Spinal cord (tissue), 10 donors: Measurements from ENCODE around the gene SEC22A. TPM values are rescaled to one million over a fixed set of nuclear protein-coding genes. Genes with fewer than 3 reads are reported as not detected.

ENCODE experiments used
- DNase-seq, 6 donors: peaks; one replicate each; pipeline versions ENCODE4 v3.0.0 to v3.0.0-alpha.2; 2013 to 2015; ENCODE audit warnings: low spot score in 6 of 6, low read depth in 4 of 6
- H3K27ac ChIP-seq: one replicate; pipeline ENCODE4 v1.5.1; 2013; ENCODE audit warnings: low read depth, low read length, control low read depth
- H3K27me3 ChIP-seq: one replicate; pipeline ENCODE4 v1.6.1; 2013; ENCODE audit warnings: low read length; ENCODE audit not compliant: control insufficient read depth, insufficient read depth
- H3K36me3 ChIP-seq: one replicate; pipeline ENCODE4 v1.6.1; 2013; ENCODE audit warnings: low read length; ENCODE audit not compliant: control insufficient read depth, insufficient read depth
- H3K4me1 ChIP-seq: one replicate; pipeline ENCODE4 v1.6.1; 2013; ENCODE audit warnings: low read length; ENCODE audit not compliant: control insufficient read depth, insufficient read depth
- H3K4me3 ChIP-seq: one replicate; pipeline ENCODE4 v1.5.1; 2013; ENCODE audit warnings: low read depth, low read length, control low read depth
- H3K9me3 ChIP-seq: one replicate; pipeline ENCODE4 v1.6.1; 2013; ENCODE audit warnings: low read length; ENCODE audit not compliant: control insufficient read depth, insufficient read depth
- WGBS: methylation state at CpG from one replicate; pipeline ENCODE4 v1.1.5; 2013; ENCODE audit warnings: missing lambda C conversion rate; ENCODE audit not compliant: insufficient coverage; 5-methylcytosine and 5-hydroxymethylcytosine counted together
- polyA plus RNA-seq, 2 donors: library from polyadenylated mRNA; unstranded; fragments of 120-200 nt; gene quantifications; one replicate each; pipeline ENCODE4 v1.2.1, GENCODE V29; 2013; ENCODE audit not compliant: insufficient read length in 2 of 2
- total RNA-seq, 2 donors: library from RNA; depleted of rRNA in 1 of 2; stranded (reverse); fragments of 120-200 nt in 1 of 2; fragments of >200 nt in 1 of 2; gene quantifications; one replicate each; pipeline versions ENCODE4 v1.2.3 to v1.2.4, GENCODE V29; 2013 to 2014
- donor health status: healthy.

SEC22A gene
- total and polyA plus RNA-seq, 4 donors: 17.3 to 60.6 (median 26.8) TPM

DNA sequence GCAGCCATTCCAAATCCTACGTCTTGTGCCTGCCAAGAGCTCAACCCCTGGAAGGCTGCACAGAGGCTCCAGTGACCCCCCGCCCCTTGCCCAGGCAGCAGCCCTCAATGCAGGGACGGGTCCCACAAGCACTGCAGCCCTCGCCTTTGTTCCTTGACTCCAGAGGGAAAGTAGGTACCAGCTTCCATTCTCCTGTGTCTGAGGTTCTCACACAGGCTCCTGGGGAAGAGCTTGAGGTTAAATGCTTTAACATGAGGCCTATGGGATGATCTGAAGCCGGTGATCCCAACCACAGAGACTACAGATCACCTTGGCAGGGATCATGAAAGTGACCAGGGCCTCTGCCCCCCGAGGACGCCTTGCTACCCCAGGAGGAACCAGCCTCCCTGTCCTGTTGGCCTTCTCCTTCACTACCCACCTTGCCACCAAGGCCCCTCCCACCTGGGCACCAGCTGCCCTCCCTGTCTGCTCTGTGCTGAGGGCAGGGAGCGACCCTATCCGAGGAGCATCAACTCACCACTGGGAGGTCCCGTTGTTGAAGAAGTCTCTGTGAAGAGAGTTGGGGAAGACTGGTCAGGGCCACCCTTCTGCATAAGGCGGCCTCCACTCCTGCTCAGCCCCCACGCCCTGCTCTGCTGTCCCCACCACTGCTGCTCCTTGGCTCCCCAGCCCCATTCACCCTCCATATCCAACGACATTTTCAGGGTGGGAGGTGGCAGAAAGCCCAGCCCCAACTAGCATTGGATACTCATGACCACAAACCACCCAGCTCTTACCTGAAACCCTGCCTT lies 95.3 kb downstream of the SEC22A start:
- Histone ChIP-seq H3K36me3 (peaks cover 66% of the 10 kb centered on the region), H3K27me3 (no peaks in the 10 kb centered on the region), H3K4me3 (no peak overlapping the region), H3K4me1 (no peaks in the 10 kb centered on the region), H3K9me3 (no peaks in the 10 kb centered on the region), H3K27ac (no peak overlapping the region)
- 88% methylated on average over 9 of the region's 13 CpGs for WGBS
- no peak for DNase-seq

DNA sequence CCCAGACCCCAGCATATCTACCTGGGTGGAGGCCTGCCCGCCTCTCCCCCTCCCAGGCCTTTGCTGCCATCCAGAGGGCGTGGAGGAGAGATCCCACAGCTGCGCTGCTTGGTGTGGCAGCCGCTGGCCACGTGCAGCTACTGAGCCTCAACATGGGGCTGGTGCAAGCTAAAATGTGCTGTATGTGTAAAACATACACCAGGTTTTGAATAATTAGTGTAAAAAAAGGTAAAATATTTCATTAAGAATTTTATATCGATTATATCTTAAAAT lies 95.8 kb downstream of the SEC22A start:
- no peaks in the 10 kb centered on the region for H3K9me3 ChIP-seq
- no peaks in the 10 kb centered on the region for H3K4me1 ChIP-seq
- no peaks in the 10 kb centered on the region for H3K27me3 ChIP-seq
- no peak overlapping the region for H3K4me3 ChIP-seq
- DNase-seq: no peak
- no peak overlapping the region for H3K27ac ChIP-seq
- H3K36me3 ChIP-seq: peaks cover 65% of the 10 kb centered on the region
- no CpG with 5 or more reads among the region's 6 CpGs for WGBS

DNA sequence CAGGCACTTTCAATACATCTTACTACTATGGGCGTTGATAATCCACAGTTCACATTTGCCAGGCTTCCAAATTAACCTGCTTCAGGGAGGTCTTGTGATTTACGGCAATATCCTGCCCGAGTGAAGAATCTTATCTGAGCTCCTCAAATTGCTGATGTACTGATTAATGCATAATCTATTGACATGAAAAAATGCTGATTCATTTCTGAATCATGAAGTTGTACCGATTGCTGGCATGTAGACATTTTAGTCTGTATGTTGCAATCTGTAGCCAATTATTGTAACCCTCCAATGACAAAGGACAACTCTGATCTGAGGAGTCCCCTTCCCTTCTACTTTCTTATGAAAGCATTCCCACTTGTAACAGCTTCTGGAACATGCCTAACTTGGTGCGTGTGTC lies 97.2 kb downstream of the SEC22A start:
- H3K27me3 ChIP-seq: no peaks in the 10 kb centered on the region
- no peak for DNase-seq
- H3K36me3 ChIP-seq: peaks cover 71% of the 10 kb centered on the region
- no peaks in the 10 kb centered on the region for H3K9me3 ChIP-seq
- H3K4me1 ChIP-seq: no peaks in the 10 kb centered on the region
- no CpG with 5 or more reads among the region's 5 CpGs for WGBS
- H3K4me3 ChIP-seq: no peak overlapping the region
- no peak overlapping the region for H3K27ac ChIP-seq

DNA sequence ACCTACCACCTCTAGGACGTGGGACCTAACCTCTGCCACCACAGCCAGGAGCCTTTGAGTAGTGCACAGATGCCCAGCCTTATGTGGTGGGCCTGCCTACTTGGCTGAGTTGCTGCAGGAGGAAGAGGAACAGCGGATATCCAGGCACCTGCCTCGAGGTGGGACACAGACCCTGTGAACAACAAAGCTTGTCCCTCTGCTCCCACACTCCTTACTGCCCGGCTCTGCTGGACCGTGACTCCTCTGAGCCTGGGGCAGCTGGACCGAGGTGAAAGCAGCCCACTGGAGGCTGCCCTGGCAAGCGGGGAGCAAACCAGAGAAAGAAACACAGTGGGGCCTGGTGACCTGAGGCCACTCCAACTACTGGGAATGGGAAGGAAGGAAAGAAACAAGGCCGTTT lies 97.8 kb downstream of the SEC22A start:
- H3K9me3 ChIP-seq: no peaks in the 10 kb centered on the region
- no peaks in the 10 kb centered on the region for H3K27me3 ChIP-seq
- DNase-seq: no peak
- no peaks in the 10 kb centered on the region for H3K4me1 ChIP-seq
- H3K36me3 ChIP-seq: peaks cover 74% of the 10 kb centered on the region
- WGBS: 97% methylated on average over 8 of the region's 8 CpGs
- no peak overlapping the region for H3K4me3 ChIP-seq
- no peak overlapping the region for H3K27ac ChIP-seq

DNA sequence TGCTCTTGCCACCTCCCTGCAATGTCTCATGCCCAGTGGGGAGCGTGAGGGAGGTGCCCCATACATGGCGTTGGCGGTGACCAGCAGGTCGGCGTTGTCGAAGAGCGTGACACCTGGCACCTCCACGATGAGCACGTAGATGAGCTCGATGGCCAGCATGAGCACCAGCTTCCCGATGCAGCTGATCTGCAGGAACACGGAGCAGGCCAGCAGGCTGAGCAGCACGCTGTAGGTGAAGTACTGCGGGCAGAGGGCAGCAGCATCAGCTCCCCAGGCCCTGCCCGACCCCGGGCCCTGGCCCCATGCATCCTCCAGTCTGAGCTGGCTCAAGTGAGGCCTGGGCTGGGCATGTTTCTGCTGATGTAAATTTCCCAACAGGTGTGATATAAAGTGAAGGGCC lies 98.3 kb downstream of the SEC22A start:
- Histone ChIP-seq H3K4me1 (no peaks in the 10 kb centered on the region), H3K27me3 (no peaks in the 10 kb centered on the region), H3K9me3 (no peaks in the 10 kb centered on the region), H3K36me3 (peaks cover 73% of the 10 kb centered on the region), H3K4me3 (no peak overlapping the region), H3K27ac (no peak overlapping the region)
- DNase-seq: no peak
- 94% methylated on average over 16 of the region's 16 CpGs for WGBS

DNA sequence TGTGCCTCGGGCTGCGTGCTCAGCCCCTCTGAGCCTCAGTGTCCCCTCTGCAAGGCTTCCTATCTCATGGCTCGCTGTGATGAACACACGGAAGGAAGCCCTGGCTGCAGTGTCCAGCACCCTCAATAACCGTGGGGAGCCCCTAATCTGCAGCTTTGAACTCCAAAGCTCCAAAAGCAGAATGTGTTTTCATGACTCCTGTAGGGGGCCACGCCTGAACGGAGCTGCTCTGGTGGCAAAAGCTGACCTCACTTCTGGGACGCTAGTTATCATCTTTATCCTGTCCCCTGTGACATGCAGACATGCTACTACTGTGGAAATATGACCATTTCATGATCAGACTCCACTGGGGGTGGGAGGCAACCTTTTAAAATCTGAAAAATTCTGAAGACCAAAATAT lies 98.8 kb downstream of the SEC22A start:
- Histone ChIP-seq H3K9me3 (no peaks in the 10 kb centered on the region), H3K36me3 (peaks cover 68% of the 10 kb centered on the region), H3K4me1 (no peaks in the 10 kb centered on the region), H3K27ac (no peak overlapping the region), H3K27me3 (no peaks in the 10 kb centered on the region), H3K4me3 (no peak overlapping the region)
- 80% methylated on average over 8 of the region's 8 CpGs for WGBS
- DNase-seq: no peak

DNA sequence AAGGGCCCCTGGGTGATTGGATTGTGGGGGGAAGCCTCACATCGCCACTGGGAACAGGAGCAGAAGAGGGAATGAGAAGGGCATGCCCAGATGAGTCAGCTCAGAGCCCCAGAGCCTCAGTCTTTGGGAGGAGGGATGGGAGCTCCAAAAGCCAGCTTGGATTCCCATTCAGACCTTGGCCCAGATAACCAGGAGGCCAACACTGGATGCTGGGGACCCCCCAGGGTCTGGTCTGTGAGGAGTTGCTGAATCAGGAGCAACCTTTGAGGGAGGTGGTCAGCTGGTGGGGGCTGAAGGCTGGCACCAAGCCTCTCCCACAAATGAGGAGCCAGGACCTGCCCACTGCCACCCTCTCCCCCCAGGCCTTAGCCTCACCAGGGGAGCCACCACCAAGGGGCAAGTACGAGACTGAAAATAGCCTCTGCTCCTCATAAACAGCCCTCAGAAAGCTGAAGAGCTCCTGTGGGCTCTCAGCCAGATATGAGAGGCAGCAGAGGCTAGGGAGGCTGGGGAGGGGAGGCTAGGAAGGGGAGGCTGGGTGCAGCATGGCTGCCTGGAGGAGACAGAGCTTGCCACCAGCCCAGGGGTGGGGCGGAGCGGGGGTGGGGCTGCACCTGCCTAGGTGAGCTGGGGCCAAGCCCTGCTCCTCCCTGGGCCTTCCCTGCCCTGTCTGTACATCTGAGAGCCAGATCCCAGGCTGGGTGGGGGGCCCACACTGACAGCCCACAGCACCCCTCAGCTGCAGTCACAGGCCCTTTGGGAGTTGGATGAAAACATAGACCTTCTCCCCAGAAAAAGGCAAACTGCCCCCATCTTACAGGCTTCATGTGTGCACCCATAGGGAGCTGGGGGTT lies 99.8 kb downstream of the SEC22A start:
- peaks cover 64% of the 10 kb centered on the region for H3K36me3 ChIP-seq
- 80% methylated on average over 3 of the region's 4 CpGs for WGBS
- no peak for DNase-seq
- H3K4me3 ChIP-seq: no peak overlapping the region
- no peaks in the 10 kb centered on the region for H3K27me3 ChIP-seq
- H3K4me1 ChIP-seq: no peaks in the 10 kb centered on the region
- H3K9me3 ChIP-seq: no peaks in the 10 kb centered on the region
- H3K27ac ChIP-seq: no peak overlapping the region

DNA sequence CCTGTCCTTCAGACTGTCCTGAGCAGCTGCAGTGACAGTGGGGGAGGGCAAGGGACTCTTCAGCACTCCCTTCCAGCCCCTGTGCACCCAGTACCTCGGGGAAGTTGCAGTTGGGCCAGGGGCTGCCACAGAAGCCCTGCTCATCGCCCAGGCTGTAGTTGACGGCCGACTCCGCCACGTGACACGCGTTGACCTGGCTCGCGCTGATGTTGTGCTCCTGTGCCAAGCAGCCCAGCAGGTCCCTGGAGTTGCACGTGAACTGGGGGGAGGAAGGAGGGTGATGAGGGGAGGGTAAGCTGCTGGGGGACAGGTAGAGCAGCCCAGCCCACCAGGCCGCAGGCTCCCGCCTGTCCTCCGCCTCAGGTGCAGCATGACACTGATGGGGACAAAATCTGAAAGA lies 101.2 kb downstream of the SEC22A start:
- DNase-seq: no peak
- no peaks in the 10 kb centered on the region for H3K9me3 ChIP-seq
- no peak overlapping the region for H3K27ac ChIP-seq
- no peak overlapping the region for H3K4me3 ChIP-seq
- H3K36me3 ChIP-seq: peaks cover 53% of the 10 kb centered on the region
- WGBS: 92% methylated on average over 14 of the region's 14 CpGs
- no peaks in the 10 kb centered on the region for H3K4me1 ChIP-seq
- no peaks in the 10 kb centered on the region for H3K27me3 ChIP-seq

DNA sequence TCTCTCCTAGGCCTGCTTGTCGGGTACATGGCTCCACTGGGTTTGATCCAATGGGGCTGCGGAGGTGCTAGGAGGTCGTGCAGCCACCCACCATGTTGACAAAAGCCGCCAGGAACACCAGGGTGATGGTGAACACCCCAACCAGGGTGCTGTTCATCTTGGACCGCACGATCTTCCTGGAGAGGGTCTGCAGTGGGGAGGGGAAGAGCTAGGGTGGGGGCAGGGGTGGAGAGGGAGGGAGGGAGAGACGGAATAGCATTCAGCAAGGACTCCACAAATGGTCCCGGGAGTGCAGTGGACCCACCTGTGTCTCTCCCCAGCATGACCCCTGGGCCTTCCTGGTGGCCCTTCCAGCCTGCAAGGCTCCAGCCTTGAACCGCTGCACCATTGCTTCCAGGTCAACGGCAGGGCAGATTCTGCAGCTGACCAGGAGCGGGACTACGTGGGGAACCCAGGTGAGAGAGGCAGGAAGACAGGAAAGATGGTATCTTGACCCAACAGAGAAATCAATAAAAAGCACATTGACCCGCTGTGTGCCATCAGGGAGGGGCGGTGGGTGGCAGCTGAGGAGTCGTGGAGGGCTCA lies 102.3 kb downstream of the SEC22A start:
- peaks cover 53% of the 10 kb centered on the region for H3K36me3 ChIP-seq
- no peaks in the 10 kb centered on the region for H3K9me3 ChIP-seq
- no peak overlapping the region for H3K4me3 ChIP-seq
- 90% methylated on average over 15 of the region's 15 CpGs for WGBS
- H3K27ac ChIP-seq: no peak overlapping the region
- DNase-seq: no peak
- no peaks in the 10 kb centered on the region for H3K4me1 ChIP-seq
- no peaks in the 10 kb centered on the region for H3K27me3 ChIP-seq
